Lung (tissue), 12 donors: ENCODE data around the gene CHMP6. TPM values are rescaled to one million over a fixed set of nuclear protein-coding genes. Genes with fewer than 3 reads are reported as not detected.
A peak's percentile ranks its signal among the peaks of the same experiment; 100 is the strongest.

Experiments
- ATAC-seq: fragments of 200-7000 bp; cut with Tn5 transposase; one replicate; pipeline ENCODE4 v1.9.1; 2020; ENCODE audit warnings: moderate number of reproducible peaks; ENCODE audit not compliant: insufficient read depth, low FRiP score
- DNase-seq, 3 donors: peaks; one replicate each; pipeline ENCODE4 v3.0.0-alpha.2; 2013 to 2017
- H3K27ac ChIP-seq, 2 donors: one replicate each; pipeline ENCODE4 v1.5.1; 2013; ENCODE audit warnings: mild to moderate bottlenecking in 2 of 2, moderate library complexity in 2 of 2, control low read depth in 1 of 2, inconsistent platforms in 1 of 2, low read depth in 1 of 2, low read length in 1 of 2
- H3K27me3 ChIP-seq, 3 donors: one replicate each; pipeline ENCODE4 v1.5.1; 2013; ENCODE audit warnings: low read length in 2 of 3; ENCODE audit not compliant: control insufficient read depth in 3 of 3, insufficient read depth in 3 of 3
- H3K36me3 ChIP-seq, 4 donors: one replicate each; pipeline ENCODE4 v1.5.1; 2013; ENCODE audit warnings: low read length in 4 of 4, mild to moderate bottlenecking in 1 of 4, moderate library complexity in 1 of 4; ENCODE audit not compliant: control insufficient read depth in 4 of 4, insufficient read depth in 4 of 4
- H3K4me1 ChIP-seq, 5 donors: one replicate each; pipeline ENCODE4 v1.5.1; 2013; ENCODE audit warnings: low read length in 5 of 5, mild to moderate bottlenecking in 2 of 5, moderate library complexity in 1 of 5; ENCODE audit not compliant: control insufficient read depth in 5 of 5, insufficient read depth in 5 of 5
- H3K4me3 ChIP-seq: one replicate; pipeline ENCODE4 v1.5.1; 2013; ENCODE audit warnings: mild to moderate bottlenecking, control low read depth, moderate library complexity
- H3K9ac ChIP-seq, 2 donors: one replicate each; pipeline ENCODE4 v1.5.1; 2013; ENCODE audit warnings: low read length in 2 of 2, control low read depth in 1 of 2; ENCODE audit not compliant: insufficient read depth in 1 of 2
- H3K9me3 ChIP-seq, 4 donors: one replicate each; pipeline ENCODE4 v1.5.1; 2013; ENCODE audit warnings: low read length in 3 of 4, mild to moderate bottlenecking in 1 of 4, moderate library complexity in 1 of 4; ENCODE audit not compliant: control insufficient read depth in 4 of 4, insufficient read depth in 3 of 4
- WGBS, 2 donors: extraction: QIAGEN DNeasy Blood & Tissue Kit; methylation state at CpG; one replicate each; pipeline ENCODE4 v1.1.7; 2013; 5-methylcytosine and 5-hydroxymethylcytosine counted together
- polyA plus RNA-seq, 2 donors: library from polyadenylated mRNA; stranded (reverse); fragments of 200-250 nt; gene quantifications; one replicate each; pipeline ENCODE4 v1.2.1, GENCODE V29; 2013
- total RNA-seq, 2 donors: library from RNA; depleted of rRNA in 1 of 2; stranded (reverse); fragments of >200 nt in 1 of 2; gene quantifications; one replicate each; pipeline ENCODE4 v1.2.1, GENCODE V29; 2014 to 2021
- TF ChIP-seq, protein P1 (sequence below): IDR thresholded peaks from 2 replicates; pipeline ENCODE4 v1.5.1; 2012; ENCODE audit warnings: mild to moderate bottlenecking; ENCODE audit errors: control extremely low read depth, extremely low read depth
- donor health status: control.
- donor health status: control.
- donor health status: Bipolar disorder and iron deficiency.
- donor health status: healthy.
- donor health status: DM: yes; HTN: yes; CAD: no.

CHMP6 gene
- total and polyA plus RNA-seq, 4 donors, result 18.2 to 36.3 (median 32.2) TPM

DNA sequence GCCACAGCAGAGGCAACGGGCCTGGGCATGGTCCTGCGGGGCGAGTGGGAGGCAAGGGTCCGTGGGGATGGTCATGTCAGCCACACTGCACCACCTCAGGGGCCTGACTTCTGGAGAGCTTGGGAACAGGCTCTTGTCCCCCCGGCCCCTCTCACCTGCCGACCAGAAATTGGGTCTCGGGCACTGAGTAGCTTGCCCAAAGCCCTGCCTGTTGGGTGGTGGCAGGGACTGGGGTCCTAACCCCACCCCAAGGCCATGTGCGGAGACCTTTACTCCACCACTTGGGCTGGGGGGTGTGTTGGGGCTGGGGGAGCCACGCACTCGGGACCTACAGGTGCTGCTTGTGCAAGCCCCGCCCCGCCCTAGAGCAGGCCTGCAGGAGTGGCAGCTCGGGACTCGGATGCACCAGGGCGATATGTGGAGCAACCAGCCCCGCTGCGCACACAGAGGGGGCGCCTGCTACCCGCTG is 24.2 kb upstream of the CHMP6 start:
- 90% methylated on average over 19 of the region's 19 CpGs for WGBS, 2 donors
- no peak overlapping the region for H3K4me3 ChIP-seq
- TF ChIP-seq, protein P1, sequence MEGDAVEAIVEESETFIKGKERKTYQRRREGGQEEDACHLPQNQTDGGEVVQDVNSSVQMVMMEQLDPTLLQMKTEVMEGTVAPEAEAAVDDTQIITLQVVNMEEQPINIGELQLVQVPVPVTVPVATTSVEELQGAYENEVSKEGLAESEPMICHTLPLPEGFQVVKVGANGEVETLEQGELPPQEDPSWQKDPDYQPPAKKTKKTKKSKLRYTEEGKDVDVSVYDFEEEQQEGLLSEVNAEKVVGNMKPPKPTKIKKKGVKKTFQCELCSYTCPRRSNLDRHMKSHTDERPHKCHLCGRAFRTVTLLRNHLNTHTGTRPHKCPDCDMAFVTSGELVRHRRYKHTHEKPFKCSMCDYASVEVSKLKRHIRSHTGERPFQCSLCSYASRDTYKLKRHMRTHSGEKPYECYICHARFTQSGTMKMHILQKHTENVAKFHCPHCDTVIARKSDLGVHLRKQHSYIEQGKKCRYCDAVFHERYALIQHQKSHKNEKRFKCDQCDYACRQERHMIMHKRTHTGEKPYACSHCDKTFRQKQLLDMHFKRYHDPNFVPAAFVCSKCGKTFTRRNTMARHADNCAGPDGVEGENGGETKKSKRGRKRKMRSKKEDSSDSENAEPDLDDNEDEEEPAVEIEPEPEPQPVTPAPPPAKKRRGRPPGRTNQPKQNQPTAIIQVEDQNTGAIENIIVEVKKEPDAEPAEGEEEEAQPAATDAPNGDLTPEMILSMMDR, result no peak
- peaks cover 5 to 27% (median 18%) of the 10 kb centered on the region in 5 donors for H3K4me1 ChIP-seq
- H3K27me3 ChIP-seq, result no peaks in the 10 kb centered on the region
- no peak overlapping the region for H3K27ac ChIP-seq
- H3K9ac ChIP-seq, result no peak overlapping the region
- peaks cover 0 to 21% (median 0%) of the 10 kb centered on the region in 4 donors for H3K36me3 ChIP-seq
- ATAC-seq (no peak), DNase-seq (no peak)
- peaks cover 0 to 4% (median 0%) of the 10 kb centered on the region in 4 donors for H3K9me3 ChIP-seq

DNA sequence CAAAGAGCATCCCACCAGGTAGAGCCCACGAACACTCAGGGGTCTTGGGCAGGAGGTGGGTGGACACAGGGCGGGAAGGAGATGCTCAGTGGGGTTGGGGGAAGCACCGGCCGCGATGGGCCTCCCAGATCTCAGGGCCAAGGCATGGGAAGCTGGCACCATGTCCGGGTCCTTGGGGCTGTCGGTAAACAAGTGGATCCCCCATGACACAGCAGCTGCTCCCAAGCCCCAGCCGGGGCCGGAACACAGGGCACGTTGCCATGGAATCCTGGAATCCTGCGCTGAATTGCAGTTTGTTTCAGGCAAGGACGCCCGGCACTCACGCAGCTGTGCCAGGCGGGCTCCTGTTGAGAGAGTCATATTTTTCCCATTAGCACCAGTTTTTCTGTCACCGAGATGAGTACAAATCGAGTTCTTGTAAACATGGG is 23.0 kb upstream of the CHMP6 start:
- DNase-seq, result peak; percentile 43 to 81 (median 75)
- H3K4me3 ChIP-seq, result no peak overlapping the region
- H3K27ac ChIP-seq, result peak overlapping the region in 1 of 2 donors; percentile 81

DNA sequence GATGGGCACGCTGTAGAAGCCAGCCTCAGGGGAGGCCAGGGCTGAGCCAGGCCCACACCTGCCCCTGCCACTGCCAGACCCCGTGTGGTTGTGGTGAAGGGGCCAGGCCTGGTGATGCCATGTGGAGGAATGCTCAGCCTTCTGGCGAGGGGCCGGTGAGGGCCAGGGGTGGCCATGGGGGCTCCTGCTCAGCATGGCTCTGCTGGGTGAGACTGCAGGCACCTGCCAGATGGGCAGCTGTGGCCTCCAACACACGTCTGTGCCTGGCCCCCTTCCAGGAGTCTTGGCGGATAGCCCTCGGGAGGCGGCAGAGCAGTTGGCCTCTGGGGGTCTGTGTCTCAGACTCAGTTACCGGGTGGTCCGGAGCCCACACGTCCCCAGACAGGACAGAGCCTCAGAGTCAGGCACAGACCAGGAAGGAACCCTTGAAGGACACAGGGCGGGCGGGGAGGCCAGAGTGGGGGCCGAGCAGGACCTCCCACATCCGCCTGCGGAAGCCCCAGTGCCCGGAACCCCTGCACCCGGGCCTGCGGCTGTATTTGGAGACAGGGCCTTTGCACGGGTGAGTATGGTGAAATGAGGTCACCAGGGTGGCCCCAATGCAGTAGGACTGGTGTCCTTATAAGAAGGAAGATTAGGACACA is 22.5 kb upstream of the CHMP6 start:
- H3K9me3 ChIP-seq, result peaks cover 0 to 4% (median 0%) of the 10 kb centered on the region in 4 donors
- TF ChIP-seq, protein P1, result no peak
- H3K36me3 ChIP-seq, result peaks cover 0 to 16% (median 0%) of the 10 kb centered on the region in 4 donors
- WGBS, 2 donors, result 31 to 38% methylated on average over 19 to 20 of the region's 20 CpGs
- H3K4me1 ChIP-seq, result peaks cover 5 to 27% (median 18%) of the 10 kb centered on the region in 5 donors
- H3K27me3 ChIP-seq, result no peaks in the 10 kb centered on the region
- no peak overlapping the region for H3K9ac ChIP-seq
- peak overlapping the region in 1 of 2 donors; percentile 81 for H3K27ac ChIP-seq
- ATAC-seq, result no peak
- no peak overlapping the region for H3K4me3 ChIP-seq
- DNase-seq, result peak in 1 of 3 donors; percentile 30

More for the DNA sequence above, 23.0 kb upstream of the CHMP6 start:
- WGBS, 2 donors, result 42 to 59% methylated on average over 17 of the region's 17 CpGs
- Histone ChIP-seq H3K9me3 (peaks cover 0 to 4% (median 0%) of the 10 kb centered on the region in 4 donors), H3K27me3 (no peaks in the 10 kb centered on the region), H3K4me1 (peaks cover 5 to 27% (median 18%) of the 10 kb centered on the region in 5 donors), H3K36me3 (peaks cover 0 to 19% (median 0%) of the 10 kb centered on the region in 4 donors), H3K9ac (no peak overlapping the region)
- TF ChIP-seq, protein P1, result no peak
- ATAC-seq, result no peak
